Coronary artery (tissue), 2 donors: ENCODE measurements around the gene PLA2G3.

Source experiments
- DNase-seq: peaks from one replicate; pipeline ENCODE4 v3.0.0-alpha.2; 2017; ENCODE audit warnings: low spot score
- H3K27ac ChIP-seq, 2 donors: fragments of 200-600 bp; sonication (generic); one replicate each; pipeline ENCODE4 v1.5.1; 2016 to 2019
- H3K4me3 ChIP-seq: fragments of 200-600 bp; sonication (generic); 2 replicates; pipeline ENCODE4 v1.5.1; 2016; ENCODE audit warnings: mild to moderate bottlenecking, moderate library complexity
- CTCF ChIP-seq: fragments of 200-600 bp; sonication (generic); IDR thresholded peaks from one replicate; pipeline ENCODE4 v1.5.1; 2019; ENCODE audit warnings: antibody characterized with exemption

PLA2G3 gene

GRCh38 chr22:31091106-31091975 is 49.0 kb downstream of the PLA2G3 start:
- DNase-seq = peak; percentile 83
- Histone ChIP-seq H3K27ac (peak overlapping the region; percentile 94 to 98), H3K4me3 (peak overlapping the region; percentile 62)
- TF ChIP-seq CTCF = no peak

GRCh38 chr22:31090217-31091085 is 49.9 kb downstream of the PLA2G3 start:
- H3K4me3 ChIP-seq = peak overlapping the region; percentile 62
- DNase-seq = peak; percentile 91
- H3K27ac ChIP-seq = peak overlapping the region; percentile 94 to 98
- no peak for TF ChIP-seq CTCF

GRCh38 chr22:31089160-31090100 is 50.9 kb downstream of the PLA2G3 start:
- peak; percentile 77 for DNase-seq
- TF ChIP-seq CTCF = peak; percentile 84
- peak overlapping the region; percentile 94 to 98 for H3K27ac ChIP-seq
- peak overlapping the region; percentile 34 for H3K4me3 ChIP-seq

- H3K27ac ChIP-seq = peak overlapping the region; percentile 94 to 98
- DNase-seq = peak; percentile 75
- TF ChIP-seq CTCF = no peak
- H3K4me3 ChIP-seq = peak overlapping the region; percentile 34
Measured at GRCh38 chr22:31088233-31088986, 51.9 kb downstream of the PLA2G3 start.

- TF ChIP-seq CTCF = no peak
- peak overlapping the region; percentile 34 for H3K4me3 ChIP-seq
- H3K27ac ChIP-seq = peak overlapping the region; percentile 94 to 98
- DNase-seq = peak; percentile 70
Measured at GRCh38 chr22:31087744-31088215, 52.5 kb downstream of the PLA2G3 start.
